ENCODE results near the gene S100A14.

S100A14 gene

DNA sequence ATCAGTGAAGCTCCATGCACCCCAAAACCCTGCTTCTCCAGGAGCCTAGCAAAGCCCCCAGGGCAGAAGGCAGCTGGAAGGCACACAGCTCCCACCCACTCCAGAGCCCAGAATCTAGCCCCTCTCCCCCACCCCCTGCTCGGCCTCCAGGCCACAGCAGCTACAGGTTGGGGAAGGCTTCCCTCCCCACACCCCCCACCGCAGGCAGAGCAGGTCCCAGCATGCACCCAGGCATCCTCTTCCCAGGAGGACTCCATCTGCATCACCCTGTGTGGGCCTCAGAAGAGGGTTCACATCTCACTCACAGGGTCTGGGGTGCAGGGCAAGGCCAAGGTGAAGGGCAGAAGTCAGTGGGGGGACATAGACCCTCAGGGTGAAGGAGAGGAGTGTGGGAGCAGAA lies 719 bp downstream of the S100A14 start:
- H3K4me3 ChIP-seq (ENCODE audit: low read depth, low read length), result no peak overlapping the region
- TF ChIP-seq CTCF (IDR thresholded peaks at IDR 0.05; ENCODE audit: low read depth, low read length), result no peak

- H3K4me3 ChIP-seq (ENCODE audit: low read depth, low read length), result no peak overlapping the region
- no peak for TF ChIP-seq CTCF (IDR thresholded peaks at IDR 0.05; ENCODE audit: low read depth, low read length)
Measured at GRCh38 chr1:153614906-153615305, 1.2 kb downstream of the S100A14 start.

DNA sequence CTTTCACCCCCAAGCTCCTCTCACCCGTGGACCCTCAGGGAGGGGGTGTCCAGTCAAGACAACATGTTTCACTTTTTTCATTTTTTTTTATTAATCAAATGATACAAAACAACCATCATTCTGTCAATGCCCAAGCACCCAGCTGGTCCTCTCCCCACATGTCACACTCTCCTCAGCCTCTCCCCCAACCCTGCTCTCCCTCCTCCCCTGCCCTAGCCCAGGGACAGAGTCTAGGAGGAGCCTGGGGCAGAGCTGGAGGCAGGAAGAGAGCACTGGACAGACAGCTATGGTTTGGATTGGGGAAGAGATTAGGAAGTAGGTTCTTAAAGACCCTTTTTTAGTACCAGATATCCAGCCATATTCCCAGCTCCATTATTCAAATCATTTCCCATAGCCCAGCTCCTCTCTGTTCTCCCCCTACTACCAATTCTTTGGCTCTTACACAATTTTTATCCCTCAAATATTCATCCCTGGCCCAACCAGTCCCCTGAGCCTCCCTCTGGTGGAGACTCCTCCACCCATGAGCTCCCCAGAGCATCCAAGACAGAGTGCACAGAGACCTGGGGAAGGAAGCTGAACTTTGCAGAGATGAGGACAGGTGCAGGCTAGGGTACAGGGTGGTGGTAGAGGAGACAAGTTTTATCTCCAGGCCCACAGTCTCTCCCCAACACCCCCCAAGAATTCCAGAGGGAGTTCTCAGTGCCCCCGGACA lies 1.8 kb downstream of the S100A14 start:
- no peak for TF ChIP-seq CTCF (IDR thresholded peaks at IDR 0.05; ENCODE audit: low read depth, low read length)
- no peak overlapping the region for H3K4me3 ChIP-seq (ENCODE audit: low read depth, low read length)

DNA sequence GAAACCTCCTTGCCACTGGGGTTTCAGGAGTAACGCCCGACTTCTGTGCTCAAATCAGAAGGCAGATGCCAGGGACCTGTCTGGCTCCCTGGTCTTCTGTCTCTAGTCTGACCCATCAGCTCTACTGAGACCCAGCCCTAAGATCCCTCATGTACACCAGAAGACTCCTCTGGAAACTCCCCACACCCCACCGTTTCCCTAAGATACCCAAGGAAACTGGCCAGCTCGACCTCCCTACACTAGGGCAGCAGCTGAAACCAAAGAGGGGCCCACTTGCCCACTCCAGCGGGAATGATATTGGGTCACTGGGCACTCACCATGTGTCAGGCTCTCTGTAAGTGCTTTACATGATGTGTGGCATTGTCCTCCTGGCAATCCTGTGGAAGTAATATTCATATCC lies 2.7 kb downstream of the S100A14 start:
- no peak for TF ChIP-seq CTCF (IDR thresholded peaks at IDR 0.05; ENCODE audit: low read depth, low read length)
- peak overlapping the region; percentile 94 for H3K4me3 ChIP-seq (ENCODE audit: low read depth, low read length)

DNA sequence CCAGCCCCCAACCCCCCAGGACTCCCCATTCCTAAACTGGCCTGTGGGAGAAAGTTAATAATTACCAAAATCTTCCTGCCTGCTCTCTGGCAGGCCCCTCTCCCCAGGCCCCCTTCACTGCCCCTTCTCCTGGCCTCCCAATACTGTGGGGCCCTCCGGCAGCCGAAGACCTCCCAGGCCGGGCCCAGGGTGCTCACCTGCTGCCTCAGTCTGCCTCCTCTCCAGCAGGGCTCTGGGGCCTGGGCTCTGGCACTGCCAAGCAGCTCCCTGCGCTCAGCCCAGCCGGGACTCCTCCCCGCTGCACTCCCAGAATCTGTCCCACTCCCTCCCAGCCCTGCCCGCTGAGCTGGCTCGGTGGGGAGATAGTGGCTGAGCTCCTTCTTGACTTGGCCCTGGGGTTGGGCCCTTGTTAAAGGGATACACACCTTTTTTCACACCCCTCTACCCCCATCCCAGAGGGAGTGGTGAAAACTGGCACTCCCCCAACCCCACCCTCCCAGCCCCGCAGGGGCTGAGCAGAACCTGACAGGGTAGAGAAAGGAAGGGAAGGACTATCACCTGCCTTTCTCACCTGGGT lies 3.3 kb downstream of the S100A14 start, which contains the start of gene S100A16:
Gene S100A16 (minus strand): TSS at position 383 of the 577 bp plus-strand sequence. CDS start 4,986 bp downstream, outside the sequence.
- TF ChIP-seq CTCF (IDR thresholded peaks at IDR 0.05; ENCODE audit: low read depth, low read length), result no peak
- peak within 1 kb of the TSS; percentile 94 for H3K4me3 ChIP-seq (ENCODE audit: low read depth, low read length)

DNA sequence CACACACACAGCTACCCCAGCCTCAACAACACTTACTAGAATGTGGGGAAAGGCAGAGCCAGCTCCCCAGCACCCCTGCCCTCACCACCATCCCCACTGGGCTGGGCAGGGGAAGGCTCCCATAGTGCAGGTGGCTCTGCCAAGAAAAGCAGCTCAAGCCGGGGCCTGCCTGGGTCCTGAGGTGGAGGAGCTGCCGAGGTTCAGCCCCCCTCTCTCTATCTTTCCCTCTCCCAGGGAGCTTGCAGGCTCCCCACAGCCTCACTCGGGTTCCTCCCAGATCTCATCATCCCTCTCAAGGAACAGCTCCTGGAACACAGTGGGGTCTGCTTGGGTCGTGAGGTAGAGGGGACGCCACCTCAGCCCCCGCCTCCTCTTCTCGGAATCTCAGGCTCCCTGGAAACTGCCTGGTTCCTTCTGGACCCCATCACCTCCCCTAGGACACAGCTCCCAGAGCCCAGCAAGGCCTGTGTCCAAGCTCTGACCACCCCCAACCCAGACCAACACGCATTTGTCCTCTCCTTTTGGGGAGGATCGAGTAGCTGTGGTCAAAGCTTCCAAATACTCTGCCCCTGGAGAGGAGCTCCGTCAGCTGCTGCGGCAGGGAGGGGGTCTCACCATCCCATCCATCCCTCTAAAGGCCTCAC lies 3.9 kb downstream of the S100A14 start:
- peak overlapping the region; percentile 94 for H3K4me3 ChIP-seq (ENCODE audit: low read depth, low read length)
- TF ChIP-seq CTCF (IDR thresholded peaks at IDR 0.05; ENCODE audit: low read depth, low read length), result no peak

DNA sequence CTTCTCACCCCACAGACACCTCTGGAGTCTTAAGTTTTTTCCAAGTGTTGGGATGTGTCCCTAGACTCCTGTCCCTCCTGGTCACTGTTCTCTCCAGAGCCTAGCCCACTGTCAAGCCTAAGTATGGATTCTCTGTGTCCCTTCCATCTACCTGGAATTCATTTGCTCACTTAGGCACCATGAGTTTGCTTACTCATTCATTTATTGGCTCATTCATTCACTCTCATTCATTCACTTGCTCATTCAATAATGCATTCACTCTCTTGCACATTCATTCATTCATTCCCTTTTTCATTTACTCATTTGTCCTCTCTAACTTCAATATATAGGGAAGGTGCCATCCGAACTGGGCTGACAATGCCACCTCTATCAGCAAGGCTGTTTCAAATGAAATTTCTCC lies 4.8 kb downstream of the S100A14 start:
- H3K4me3 ChIP-seq (ENCODE audit: low read depth, low read length), result peak overlapping the region; percentile 94
- no peak for TF ChIP-seq CTCF (IDR thresholded peaks at IDR 0.05; ENCODE audit: low read depth, low read length)
